GF-D8 (cell line): Measurements from ENCODE around the gene ZC3H4.
"Not testable (repeated sequence)": the region's sequence is repeated elsewhere in the genome, so short reads cannot be mapped to it uniquely, and the experiment has no call there.

Source experiments
- DNase-seq: peaks from one replicate; lab custom pipeline; 2025; lab: John Stamatoyannopoulos, UW

ZC3H4 gene

GRCh38 chr19:47112997-47113849, at the start of gene ZC3H4:
ZC3H4 (minus strand) TSS chr19:47113776; CDS start chr19:47112584, 1,192 bp downstream.
- peak; percentile 98 for DNase-seq

- DNase-seq, result no peak
Observed at GRCh38 chr19:47161876-47162489, 48.4 kb upstream of the ZC3H4 start.

GRCh38 chr19:47158879-47159503, 45.4 kb upstream of the ZC3H4 start:
- no peak for DNase-seq

- no peak for DNase-seq
Observed at GRCh38 chr19:47158367-47158791, 44.8 kb upstream of the ZC3H4 start.

- DNase-seq, result peak; percentile 25
Observed at GRCh38 chr19:47157431-47158321, 44.1 kb upstream of the ZC3H4 start.

- peak; percentile 58 for DNase-seq
Observed at GRCh38 chr19:47156861-47157430, 43.4 kb upstream of the ZC3H4 start.

GRCh38 chr19:47155148-47155547, 41.6 kb upstream of the ZC3H4 start:
- no peak for DNase-seq

- no peak for DNase-seq
Observed at GRCh38 chr19:47153266-47153665, 39.7 kb upstream of the ZC3H4 start.

- DNase-seq, result no peak
Observed at GRCh38 chr19:47152632-47153031, 39.1 kb upstream of the ZC3H4 start.

- DNase-seq, result no peak
Observed at GRCh38 chr19:47152205-47152604, 38.6 kb upstream of the ZC3H4 start.

GRCh38 chr19:47151627-47152026, 38.1 kb upstream of the ZC3H4 start:
- no peak for DNase-seq

- no peak for DNase-seq
Observed at GRCh38 chr19:47146920-47147319, 33.3 kb upstream of the ZC3H4 start.

GRCh38 chr19:47145639-47146486, 32.3 kb upstream of the ZC3H4 start:
- DNase-seq, result no peak

- DNase-seq, result no peak
Observed at GRCh38 chr19:47144630-47145029, 31.1 kb upstream of the ZC3H4 start.

GRCh38 chr19:47143322-47144073, 29.9 kb upstream of the ZC3H4 start:
- no peak for DNase-seq

GRCh38 chr19:47142779-47143178, 29.2 kb upstream of the ZC3H4 start:
- no peak for DNase-seq

GRCh38 chr19:47141695-47142094, 28.1 kb upstream of the ZC3H4 start:
- peak; percentile 3 for DNase-seq

- not testable (repeated sequence) for DNase-seq
Observed at GRCh38 chr19:47141252-47141651, 27.7 kb upstream of the ZC3H4 start.

GRCh38 chr19:47135156-47135555, 21.6 kb upstream of the ZC3H4 start:
- DNase-seq, result no peak

- no peak for DNase-seq
Observed at GRCh38 chr19:47134545-47134944, 21.0 kb upstream of the ZC3H4 start.
